GM12878 (cell line): Measurements from ENCODE around the gene LRRC63. TPM values are rescaled to one million over a fixed set of nuclear protein-coding genes. Genes with fewer than 3 reads are reported as not detected.

Source experiments
- ATAC-seq: fragments of 200-7000 bp; cut with Tn5 transposase; 3 replicates; pipeline ENCODE4 v1.9.1; 2020; ENCODE audit warnings: mild to moderate bottlenecking, moderate library complexity
- BruUV-seq: library from RNA; stranded (reverse); fragments of 400-500 nt; replicated peaks from 2 replicates; lab custom pipeline; 2021; lab: Mats Ljungman, UMichigan
- CTCF ChIA-PET: fragments of 300-600 bp; sonication (Branson Sonifier 250); formaldehyde crosslinking; extraction: SDS; loops from one replicate; lab custom pipeline; 2021; ENCODE audit warnings: inconsistent platforms; lab: Yijun Ruan, JAX
- POLR2A ChIA-PET: fragments of 350-600 bp; formaldehyde crosslinking; extraction: SDS; loops from one replicate; lab custom pipeline; 2021; ENCODE audit warnings: inconsistent platforms; lab: Charles Lee
- RAD21 ChIA-PET: fragments of 300-600 bp; sonication (Branson Sonifier 250); formaldehyde crosslinking; loops from one replicate; lab custom pipeline; 2023; ENCODE audit warnings: antibody characterized with exemption; ENCODE audit not compliant: unreplicated experiment; lab: Charles Lee
- SMC1A ChIA-PET: fragments of 300-600 bp; sonication (Branson Sonifier 250); formaldehyde crosslinking; loops from one replicate; lab custom pipeline; 2023; ENCODE audit not compliant: unreplicated experiment, uncharacterized antibody; lab: Charles Lee
- DNase-seq: peaks from one replicate; pipeline ENCODE4 v3.0.0-alpha.2; 2011; ENCODE audit warnings: low read depth, low spot score
- FAIRE-seq: peaks from 3 replicates; lab custom pipeline; 2011; peaks lifted over from hg19 to GRCh38; lab: Jason Lieb, UNC
- H2AFZ ChIP-seq: 2 replicates; pipeline ENCODE4 v1.6.0; 2011; ENCODE audit warnings: low read depth, low read length, control low read depth; ENCODE audit not compliant: control insufficient read depth
- H3K27ac ChIP-seq: 2 replicates; pipeline ENCODE4 v1.5.1; 2011; ENCODE audit warnings: control low read depth; ENCODE audit not compliant: control insufficient read depth, insufficient read depth
- H3K27me3 ChIP-seq, 2 experiments: replicated peaks in 1 of 2; 2 replicates each; pipeline versions ENCODE4 v1.6.0 to v1.6.1; 2011; ENCODE audit warnings: low read length in 1 of 2; ENCODE audit not compliant: control insufficient read depth in 2 of 2, insufficient read depth in 2 of 2
- H3K36me3 ChIP-seq, 2 experiments: 2 replicates each; pipeline ENCODE4 v1.5.1; 2011; ENCODE audit warnings: low read length in 1 of 2; ENCODE audit not compliant: control insufficient read depth in 2 of 2, insufficient read depth in 2 of 2
- H3K4me1 ChIP-seq: 2 replicates; pipeline ENCODE4 v1.6.1; 2011; ENCODE audit warnings: mild to moderate bottlenecking, low read length, moderate library complexity, mixed read lengths; ENCODE audit not compliant: control insufficient read depth, insufficient read depth
- H3K4me2 ChIP-seq: 2 replicates; pipeline ENCODE4 v1.6.0; 2011; ENCODE audit warnings: control low read depth; ENCODE audit not compliant: control insufficient read depth, insufficient read depth
- H3K4me3 ChIP-seq: fragments of 200-600 bp; sonication (generic); 2 replicates; pipeline ENCODE4 v1.5.1; 2016
- H3K79me2 ChIP-seq: 2 replicates; pipeline ENCODE4 v1.6.0; 2011; ENCODE audit warnings: low read length; ENCODE audit not compliant: control insufficient read depth, insufficient read depth
- H3K9ac ChIP-seq: 2 replicates; pipeline ENCODE4 v1.8.0; 2011; ENCODE audit warnings: low read length, control low read depth, mixed read lengths; ENCODE audit not compliant: control insufficient read depth, insufficient read depth
- H3K9me3 ChIP-seq: replicated peaks from 3 replicates; pipeline ENCODE4 v1.5.1; 2011; ENCODE audit warnings: mild to moderate bottlenecking, low read length; ENCODE audit not compliant: control insufficient read depth, insufficient read depth
- H4K20me1 ChIP-seq: 2 replicates; pipeline ENCODE4 v1.6.0; 2011; ENCODE audit not compliant: control insufficient read depth, insufficient read depth
- NKRF ChIP-seq: fragments of 450-650 bp; conservative IDR thresholded peaks from 2 replicates; pipeline ENCODE4 v1.6.1; 2017; ENCODE audit warnings: mild to moderate bottlenecking, moderate library complexity
- in situ Hi-C: fragments of 300-500 bp; cut with MboI; formaldehyde crosslinking; loops from 9 replicates; pipeline ENCODE4 v1.14.3; 2018; ENCODE audit warnings: mixed read lengths
- intact Hi-C: fragments of 100-400 bp; cut with micrococcal nuclease; formaldehyde crosslinking; loops from one replicate; pipeline ENCODE4 v1.14.2; 2022; ENCODE audit not compliant: unreplicated experiment
- polyA plus RNA-seq, 11 experiments: library from polyadenylated mRNA; depleted of rRNA in 4 of 11; unstranded in 6 of 11; stranded (reverse) in 5 of 11; fragments of >200 nt; fragmentation: Nextera tagmentation in 4 of 11; fragmentation: Illumina TruSeq in 1 of 11; extraction: Ambion mirVana in 4 of 11; extraction: Trizol in 1 of 11; gene quantifications; 1 replicate in 1 of 11; 2 replicates in 10 of 11; pipeline versions ENCODE4 v1.2.1 to v1.2.3, GENCODE V29; 2011 to 2016; ENCODE audit warnings: inconsistent platforms in 2 of 11, missing spikeins in 2 of 11, low read depth in 1 of 11
- total RNA-seq, 4 experiments: library from RNA; depleted of rRNA in 3 of 4; stranded (reverse); fragments of >200 nt in 3 of 4; fragmentation: Illumina TruSeq in 1 of 4; extraction: Trizol in 1 of 4; gene quantifications; 2 replicates each; pipeline versions ENCODE4 v1.2.1 to v1.2.3, GENCODE V29; 2013 to 2021
- TF ChIP-seq, protein P1 (sequence below): IDR thresholded peaks from 2 replicates; pipeline ENCODE4 v1.6.1; 2011; ENCODE audit warnings: low read depth, low read length, improper control_type of control experiment, borderline replicate concordance

LRRC63 gene
- total and polyA plus RNA-seq, 10 of the 15 experiments (the other 5 are each of a cell fraction or from before 2014, with no cell fraction given): 0.34 to 0.98 (median 0.76) TPM; not detected in 1

DNA sequence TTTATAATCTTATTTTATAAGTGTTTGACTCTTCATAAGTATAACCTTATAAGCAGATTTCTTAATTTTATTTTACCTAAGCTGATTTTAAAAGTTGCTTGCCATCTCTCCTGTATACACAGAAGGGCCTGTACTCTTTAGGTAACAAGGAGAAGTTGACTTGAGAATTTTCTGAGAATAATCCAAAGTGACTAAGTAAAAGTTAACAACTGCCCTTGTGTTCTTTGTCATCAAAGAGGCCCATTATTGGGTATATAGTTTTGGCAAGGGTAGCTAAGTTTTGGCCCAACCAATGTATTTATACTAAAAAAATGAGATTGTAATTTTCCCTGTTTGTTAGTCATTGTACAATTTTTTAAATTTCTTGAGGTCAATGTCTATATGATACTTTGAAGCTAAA is 32.9 kb upstream of the LRRC63 start:
- DNase-seq: no peak
- ChIA-PET SMC1A (interaction anchor here (0.8 to 14.6 kb wide), 5 partner anchors 9 to 548 kb away, joined by 3 to 295 read pairs (median 3); partner anchors contain the start of gene CBY2), RAD21 (interaction anchor here (1.7 to 10.9 kb wide), 2 partner anchors 11 to 19 kb away, joined by 7 to 184 read pairs; no protein-coding TSS in a partner anchor), CTCF (interaction anchor here (0.7 to 17.1 kb wide), 7 partner anchors 8 to 210 kb away, joined by 3 to 172 read pairs (median 4); no protein-coding TSS in a partner anchor), POLR2A (interaction anchor here (1.0 to 8.2 kb wide), 3 partner anchors 7 to 415 kb away, joined by 3 to 95 read pairs (median 52); no protein-coding TSS in a partner anchor)
- Histone ChIP-seq H3K27ac (peak overlapping the region; percentile 99), H3K27me3 (no peaks in the 10 kb centered on the region), H3K9me3 (no peaks in the 10 kb centered on the region), H3K79me2 (peaks cover 96% of the 10 kb centered on the region), H3K4me3 (peak overlapping the region; percentile 72), H4K20me1 (no peaks in the 10 kb centered on the region; the same call in 1 of the 2 replicates), H2AFZ (no peak overlapping the region), H3K4me2 (peak overlapping the region; percentile 99), H3K4me1 (peaks cover 5% of the 10 kb centered on the region), H3K36me3 (peaks cover 0 to 5% of the 10 kb centered on the region in 2 experiments; a peak in 1 of 4 replicates), H3K9ac (peak overlapping the region; percentile 94)
- in situ Hi-C loops (loop anchor here (10.0 kb wide), 2 partner anchors 376 to 474 kb away; partner anchors contain the start of genes CBY2 and LRCH1), intact Hi-C loops (loop anchor here (10.0 kb wide), 1 partner anchor 396 kb away; no protein-coding TSS in a partner anchor)
- FAIRE-seq: no peak
- TF ChIP-seq, protein P1, sequence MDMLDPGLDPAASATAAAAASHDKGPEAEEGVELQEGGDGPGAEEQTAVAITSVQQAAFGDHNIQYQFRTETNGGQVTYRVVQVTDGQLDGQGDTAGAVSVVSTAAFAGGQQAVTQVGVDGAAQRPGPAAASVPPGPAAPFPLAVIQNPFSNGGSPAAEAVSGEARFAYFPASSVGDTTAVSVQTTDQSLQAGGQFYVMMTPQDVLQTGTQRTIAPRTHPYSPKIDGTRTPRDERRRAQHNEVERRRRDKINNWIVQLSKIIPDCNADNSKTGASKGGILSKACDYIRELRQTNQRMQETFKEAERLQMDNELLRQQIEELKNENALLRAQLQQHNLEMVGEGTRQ: no peak
- TF ChIP-seq NKRF: 0 out of 2 replicates have a peak, but pooled peaks have one; percentile 13
- BruUV-seq: no TSS peak
- no peak for ATAC-seq
